ENCODE measurements around the gene PUS7L.
"Not testable (repeated sequence)": the region's sequence is repeated elsewhere in the genome, so short reads cannot be mapped to it uniquely, and the experiment has no call there.

Gene PUS7L

DNA sequence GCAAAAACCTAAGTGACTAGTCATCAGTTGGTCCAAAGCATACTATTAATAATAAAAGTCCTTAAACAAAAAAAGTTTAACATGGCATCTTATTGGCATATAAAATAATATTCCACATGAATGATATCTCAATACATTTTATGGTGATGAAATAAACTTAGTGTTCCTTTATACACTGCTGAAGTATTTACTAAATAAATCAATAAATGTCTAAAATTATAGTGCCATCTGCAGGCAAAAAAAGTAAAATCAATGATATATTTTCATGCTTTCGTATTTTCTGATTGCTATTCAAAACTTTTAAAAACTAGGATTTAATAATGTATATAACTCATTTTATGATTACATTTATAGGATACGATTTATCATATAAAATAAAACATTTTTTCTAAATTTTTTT, 30.5 kb downstream of the PUS7L start:
- H3K9me3 Mint-ChIP-seq, result no peaks in the 10 kb centered on the region
- H3K4me1 Mint-ChIP-seq, result peaks cover 9% of the 10 kb centered on the region
- ATAC-seq (no peak), DNase-seq (no peak)
- no peak overlapping the region for H3K27ac Mint-ChIP-seq
- H3K27me3 Mint-ChIP-seq, result no peaks in the 10 kb centered on the region
- H3K4me3 Mint-ChIP-seq, result no peak overlapping the region

DNA sequence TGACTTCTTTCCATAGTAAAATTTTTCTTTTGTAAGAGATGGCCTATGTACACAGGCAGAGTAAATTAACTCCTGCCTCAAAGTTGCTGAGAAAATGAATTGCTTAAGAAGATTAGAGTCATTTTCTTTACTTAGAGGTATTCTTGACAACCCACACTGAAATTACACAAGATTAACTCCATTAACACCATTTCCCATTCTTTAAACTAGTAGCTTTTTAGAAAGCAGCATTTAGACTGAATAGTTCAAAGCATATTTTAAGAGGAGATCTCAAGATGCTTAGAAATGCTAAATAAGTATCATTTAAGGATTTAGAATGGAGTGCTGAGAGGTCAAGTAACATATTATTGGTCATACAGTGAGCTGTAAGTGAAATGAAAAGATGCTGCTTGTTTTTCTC, 35.5 kb downstream of the PUS7L start:
- no peak overlapping the region for H3K4me3 Mint-ChIP-seq
- ATAC-seq (no peak), DNase-seq (no peak)
- no peak overlapping the region for H3K27ac Mint-ChIP-seq
- H3K4me1 Mint-ChIP-seq, result no peaks in the 10 kb centered on the region
- no peaks in the 10 kb centered on the region for H3K27me3 Mint-ChIP-seq
- no peaks in the 10 kb centered on the region for H3K9me3 Mint-ChIP-seq

DNA sequence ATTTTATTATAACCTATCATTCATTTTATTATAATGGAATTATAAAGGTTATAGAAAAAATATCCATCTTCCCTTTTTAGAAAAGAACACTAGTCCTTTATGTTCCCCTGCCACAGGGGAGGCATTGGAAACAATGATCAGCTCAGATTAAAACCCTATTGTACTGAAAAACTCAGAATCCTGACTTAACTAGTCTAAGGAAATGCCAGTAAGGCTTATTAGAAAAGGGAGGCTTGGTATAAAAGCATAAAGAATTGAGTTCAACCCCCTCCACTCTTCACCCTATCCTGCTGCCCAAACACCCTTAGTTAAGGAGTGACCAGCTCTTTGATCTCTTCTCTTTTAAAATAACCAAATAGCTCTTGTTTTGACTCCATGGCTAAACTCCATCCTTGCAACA, 36.0 kb downstream of the PUS7L start:
- Mint-ChIP-seq H3K27ac (no peak overlapping the region), H3K4me1 (no peaks in the 10 kb centered on the region), H3K9me3 (no peaks in the 10 kb centered on the region), H3K4me3 (no peak overlapping the region), H3K27me3 (no peaks in the 10 kb centered on the region)
- ATAC-seq, result no peak
- no peak for DNase-seq

DNA sequence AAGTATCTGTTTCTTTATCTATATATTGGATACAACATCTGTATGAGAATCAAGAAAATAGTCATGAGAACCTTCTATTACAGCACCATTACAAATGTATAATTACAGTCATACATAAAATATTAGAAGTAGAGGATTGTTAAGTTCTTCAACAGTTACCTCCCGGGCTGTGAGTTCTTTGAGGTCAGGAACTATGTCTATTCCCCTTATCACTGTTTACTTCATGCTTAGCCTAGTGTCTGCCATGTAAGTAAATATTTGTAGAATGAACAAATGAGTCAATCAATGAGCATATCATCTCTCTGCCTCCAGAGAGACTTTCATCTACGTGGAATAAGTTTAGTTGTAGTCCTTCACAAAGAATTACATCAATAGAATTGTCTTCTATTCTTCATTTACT, 47.2 kb downstream of the PUS7L start:
- no peaks in the 10 kb centered on the region for H3K4me1 Mint-ChIP-seq
- no peak for DNase-seq
- no peak for ATAC-seq
- peaks cover 49% of the 10 kb centered on the region for H3K27me3 Mint-ChIP-seq
- H3K9me3 Mint-ChIP-seq, result peaks cover 6 to 8% of the 10 kb centered on the region in 2 donors
- H3K27ac Mint-ChIP-seq, result no peak overlapping the region
- no peak overlapping the region for H3K4me3 Mint-ChIP-seq

DNA sequence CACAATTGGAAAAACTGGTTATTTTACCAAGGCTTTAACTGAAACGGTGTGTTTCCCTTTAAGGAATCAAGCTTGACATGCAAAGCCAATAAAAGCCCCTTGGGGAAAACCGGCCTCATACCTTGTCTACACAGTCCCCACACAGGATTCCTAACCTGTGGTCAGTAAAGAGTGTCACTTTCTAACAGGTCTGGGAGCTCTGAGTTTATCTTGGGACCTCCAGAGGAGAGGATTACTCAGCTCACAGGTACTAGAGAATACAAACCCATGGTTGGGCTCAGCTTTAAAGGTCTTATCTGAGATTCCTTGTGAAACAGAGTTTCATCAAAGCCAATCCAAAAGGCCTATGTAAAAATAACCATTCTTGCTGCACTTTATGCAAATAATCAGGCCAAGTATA, 54.8 kb downstream of the PUS7L start:
- H3K27ac Mint-ChIP-seq, H3K27me3 Mint-ChIP-seq, H3K4me3 Mint-ChIP-seq, ATAC-seq, H3K4me1 Mint-ChIP-seq, DNase-seq, H3K9me3 Mint-ChIP-seq: not testable (repeated sequence)

DNA sequence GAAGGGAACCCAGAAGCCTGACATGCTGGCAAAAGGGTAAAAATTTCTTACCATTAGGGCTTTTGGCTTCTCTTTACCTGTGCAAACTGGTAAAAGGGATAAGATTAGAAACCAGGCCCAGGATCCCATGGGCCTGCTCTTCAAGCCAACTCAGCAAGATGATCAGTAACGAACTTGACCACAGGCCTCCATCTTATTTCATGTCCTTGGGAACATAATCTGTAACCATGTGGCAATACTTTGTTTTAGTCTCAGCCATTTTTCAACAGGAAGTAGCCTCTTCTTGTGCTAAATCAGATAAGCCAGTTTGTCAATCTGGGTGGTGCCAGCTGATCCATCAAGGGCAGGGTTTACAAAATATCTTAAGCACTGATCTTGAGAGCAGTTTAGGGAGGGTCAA, 57.4 kb downstream of the PUS7L start:
- DNase-seq, ATAC-seq, H3K4me1 Mint-ChIP-seq, H3K9me3 Mint-ChIP-seq, H3K4me3 Mint-ChIP-seq, H3K27ac Mint-ChIP-seq: not testable (repeated sequence)
- peaks cover 13% of the 10 kb centered on the region for H3K27me3 Mint-ChIP-seq

DNA sequence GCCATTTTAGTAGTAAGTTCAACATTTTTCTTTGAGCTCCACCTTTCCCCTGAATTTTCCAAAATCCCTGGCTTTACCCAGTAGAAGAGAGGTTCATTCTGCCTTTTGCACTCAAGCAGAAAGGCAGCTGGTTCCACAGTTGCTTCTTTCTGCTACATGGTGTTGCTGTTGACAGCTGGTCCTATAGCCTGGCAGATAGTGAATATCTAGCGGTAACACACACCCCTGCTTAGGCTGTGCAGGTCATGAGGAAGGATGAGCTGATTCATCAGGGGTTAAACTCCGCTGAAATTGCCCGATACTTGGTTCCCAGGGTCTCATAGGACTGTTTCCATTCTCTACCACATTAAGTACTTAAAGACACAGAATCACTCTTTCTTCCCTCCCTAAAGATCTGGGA, 62.4 kb downstream of the PUS7L start:
- Mint-ChIP-seq H3K4me1 (no peaks in the 10 kb centered on the region), H3K27ac (no peak overlapping the region), H3K27me3 (peaks cover 13% of the 10 kb centered on the region), H3K4me3 (no peak overlapping the region), H3K9me3 (no peaks in the 10 kb centered on the region)
- no peak for DNase-seq
- ATAC-seq, result no peak

DNA sequence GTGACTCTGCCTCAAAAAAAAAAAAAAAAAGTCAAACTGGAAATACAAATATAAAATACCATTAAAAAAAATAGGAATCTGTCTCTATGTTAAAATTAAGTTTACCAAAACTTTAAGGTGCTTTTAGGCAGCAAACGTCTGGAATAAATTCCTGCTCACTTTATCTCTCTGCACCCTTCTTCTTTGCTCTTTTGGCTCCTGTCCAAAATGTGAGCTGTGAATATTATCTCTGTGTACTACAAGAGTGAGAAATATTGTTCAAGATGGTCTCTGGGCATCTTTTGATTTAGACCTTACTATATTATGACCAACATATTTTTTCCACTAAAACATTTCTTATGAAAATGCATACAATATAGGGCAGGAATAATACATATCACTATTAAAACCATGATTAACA, 63.7 kb downstream of the PUS7L start:
- no peak overlapping the region for H3K4me3 Mint-ChIP-seq
- DNase-seq, result no peak
- H3K27me3 Mint-ChIP-seq, result peaks cover 13% of the 10 kb centered on the region
- ATAC-seq, result no peak
- H3K9me3 Mint-ChIP-seq, result no peaks in the 10 kb centered on the region
- no peaks in the 10 kb centered on the region for H3K4me1 Mint-ChIP-seq
- no peak overlapping the region for H3K27ac Mint-ChIP-seq

DNA sequence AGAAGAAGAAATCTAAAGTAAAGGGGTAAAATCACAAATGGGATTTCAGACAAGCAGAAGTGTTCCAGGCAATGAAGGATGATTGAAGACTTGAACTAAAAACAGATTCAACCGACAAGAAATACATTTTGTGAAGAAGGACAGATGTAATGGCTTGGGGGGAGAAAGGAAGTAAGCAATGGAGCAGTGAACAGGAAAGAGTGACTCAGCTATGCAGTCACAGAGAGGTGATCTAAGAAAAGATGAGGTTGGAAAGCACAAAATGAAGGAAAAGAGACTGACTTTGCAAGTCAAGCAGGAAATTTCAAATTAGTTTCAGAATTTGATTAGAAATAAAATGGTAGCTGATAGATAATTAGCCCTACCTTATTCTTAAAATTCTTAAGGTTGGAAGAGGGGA, 66.5 kb downstream of the PUS7L start:
- no peak for DNase-seq
- Mint-ChIP-seq H3K27ac (no peak overlapping the region), H3K4me1 (no peaks in the 10 kb centered on the region), H3K27me3 (peaks cover 14% of the 10 kb centered on the region), H3K4me3 (no peak overlapping the region), H3K9me3 (no peaks in the 10 kb centered on the region)
- ATAC-seq, result no peak

DNA sequence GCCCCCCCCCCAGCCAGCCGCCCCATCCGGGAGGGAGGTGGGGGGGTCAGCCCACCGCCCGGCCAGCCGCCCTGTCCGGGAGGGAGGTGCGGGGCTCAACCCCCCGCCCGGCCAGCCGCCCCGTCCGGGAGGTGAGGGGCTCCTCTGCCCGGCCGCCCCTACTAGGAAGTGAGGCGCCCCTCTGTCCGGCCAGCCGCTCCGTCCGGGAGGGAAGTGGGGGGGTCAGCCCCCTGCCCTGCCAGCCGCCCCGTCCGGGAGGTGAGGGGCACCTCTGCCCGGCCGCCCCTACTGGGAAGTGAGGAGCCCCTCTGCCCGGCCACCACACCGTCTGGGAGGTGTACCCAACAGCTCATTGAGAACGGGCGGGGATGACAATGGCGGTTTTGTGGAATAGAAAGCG, 73.1 kb downstream of the PUS7L start:
- H3K27me3 Mint-ChIP-seq, result peaks cover 20% of the 10 kb centered on the region
- H3K4me3 Mint-ChIP-seq, DNase-seq, ATAC-seq, H3K27ac Mint-ChIP-seq, H3K9me3 Mint-ChIP-seq, H3K4me1 Mint-ChIP-seq: not testable (repeated sequence)

DNA sequence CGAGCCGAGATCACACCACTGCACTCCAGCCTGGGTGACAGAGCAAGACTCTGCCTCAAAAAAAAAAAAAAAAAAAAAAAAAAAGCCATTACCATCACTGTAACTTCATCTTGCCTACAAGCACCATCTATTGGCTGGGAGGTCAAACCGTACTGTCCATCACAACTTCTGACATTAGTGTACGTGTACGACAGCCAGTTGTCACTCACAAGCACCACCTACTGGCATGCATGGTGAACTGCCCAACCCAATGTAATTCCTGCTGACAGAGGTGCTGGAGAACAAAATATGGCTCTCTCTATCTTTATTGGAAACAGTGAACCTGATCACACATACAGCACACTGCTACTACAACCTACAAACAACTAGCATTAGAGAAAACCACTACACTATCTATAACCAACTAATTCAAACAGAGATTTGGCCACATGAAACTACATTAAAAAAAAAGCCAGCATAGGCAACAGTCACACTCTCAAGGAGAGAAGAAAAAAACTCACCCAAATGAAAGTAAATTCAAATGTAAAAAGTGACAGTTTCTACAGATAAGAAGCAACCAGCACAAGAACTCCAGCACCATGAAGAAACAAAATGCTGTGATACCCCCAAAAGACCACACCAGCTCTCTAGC, 82.3 kb downstream of the PUS7L start:
- H3K4me3 Mint-ChIP-seq, result no peak overlapping the region
- peaks cover 40% of the 10 kb centered on the region for H3K27me3 Mint-ChIP-seq
- no peaks in the 10 kb centered on the region for H3K9me3 Mint-ChIP-seq
- H3K4me1 Mint-ChIP-seq, result no peaks in the 10 kb centered on the region
- no peak overlapping the region for H3K27ac Mint-ChIP-seq
- DNase-seq, result peak in 1 of 2 donors; percentile 7
- peak; percentile 62 for ATAC-seq

DNA sequence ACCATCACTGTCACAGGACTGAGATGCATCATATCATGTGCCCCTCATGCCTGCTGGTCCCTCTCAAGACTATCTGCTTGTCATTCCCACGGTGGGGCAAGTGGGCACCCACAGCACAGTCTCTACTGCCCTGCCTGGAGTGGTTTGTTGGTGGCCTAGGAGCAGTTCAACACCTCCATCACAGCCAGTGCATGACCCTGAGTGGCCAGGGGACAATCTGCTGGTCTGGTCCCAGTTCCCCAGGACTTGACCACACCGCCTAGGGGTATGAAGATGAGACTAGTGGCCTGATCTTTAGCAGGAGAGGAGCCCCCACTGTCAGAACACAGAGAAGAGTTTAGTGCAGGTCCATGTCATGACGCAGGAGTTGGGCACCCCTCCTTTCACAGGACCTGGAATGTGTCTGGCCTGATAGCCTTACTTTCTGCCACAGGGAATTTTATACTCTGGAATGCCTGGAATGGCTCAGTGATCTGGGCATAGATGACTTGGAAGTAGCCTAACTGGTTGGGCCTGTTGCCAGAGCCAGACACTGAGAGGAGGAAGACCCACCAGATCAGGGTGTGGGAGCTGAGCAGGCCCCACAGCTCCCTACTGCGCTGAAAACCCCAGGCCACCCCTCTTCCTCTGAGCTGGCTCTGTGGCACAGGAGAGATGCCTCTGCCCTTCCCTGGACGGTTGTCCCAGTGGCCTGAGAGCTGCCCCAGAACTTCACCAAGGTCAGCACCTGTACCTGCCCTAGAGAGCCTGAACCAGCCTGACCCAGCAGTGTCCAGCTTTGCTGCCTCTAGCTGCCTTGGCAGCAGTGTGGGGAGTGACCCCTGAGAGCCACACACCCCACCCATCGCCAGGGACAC, 83.3 kb downstream of the PUS7L start:
- H3K4me1 Mint-ChIP-seq, result no peaks in the 10 kb centered on the region
- no peak for ATAC-seq
- no peaks in the 10 kb centered on the region for H3K9me3 Mint-ChIP-seq

DNA sequence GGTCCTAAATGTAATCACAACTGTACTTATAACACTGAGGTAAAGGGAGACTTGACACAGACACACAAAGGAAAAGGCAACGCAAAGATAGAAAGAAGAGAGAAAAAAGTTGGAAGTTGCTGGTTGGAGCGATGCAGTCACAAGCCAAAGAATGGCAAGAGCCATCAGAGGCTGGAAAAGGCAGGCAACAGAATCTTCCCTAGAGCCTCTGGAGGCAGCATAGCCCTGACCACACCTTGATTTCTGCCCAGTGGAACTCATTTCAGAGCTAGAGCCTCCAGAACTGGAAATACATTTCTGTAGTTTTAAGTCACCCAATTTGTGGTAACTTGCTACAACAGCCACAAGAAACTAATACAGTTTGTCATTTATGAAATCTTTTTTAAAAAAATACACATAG, 89.2 kb downstream of the PUS7L start:
- Mint-ChIP-seq H3K4me3 (no peak overlapping the region), H3K27me3 (peaks cover 4% of the 10 kb centered on the region), H3K27ac (no peak overlapping the region), H3K4me1 (no peaks in the 10 kb centered on the region), H3K9me3 (no peaks in the 10 kb centered on the region)
- no peak for ATAC-seq
- no peak for DNase-seq

More for the DNA sequence above, 83.3 kb downstream of the PUS7L start:
- H3K27ac Mint-ChIP-seq, result no peak overlapping the region
- DNase-seq, result no peak
- peaks cover 40% of the 10 kb centered on the region for H3K27me3 Mint-ChIP-seq
- H3K4me3 Mint-ChIP-seq, result no peak overlapping the region
